Transverse colon (tissue), 4 donors: ENCODE results near the gene KIFC3. TPM values are rescaled to one million over a fixed set of nuclear protein-coding genes. Genes with fewer than 3 reads are reported as not detected.
"Not testable (repeated sequence)": the region's sequence is repeated elsewhere in the genome, so short reads cannot be mapped to it uniquely, and the experiment has no call there.

Source experiments
- DNase-seq: peaks from one replicate; pipeline ENCODE4 v3.0.0-alpha.2; 2019
- H3K27ac ChIP-seq, 4 donors: fragments of 200-600 bp; sonication (generic); 2 replicates each; pipeline ENCODE4 v1.5.1; 2016 to 2018; ENCODE audit warnings: inconsistent platforms in 4 of 4
- H3K27me3 ChIP-seq: fragments of 200-600 bp; sonication (generic); 2 replicates; pipeline ENCODE4 v1.5.1; 2017; ENCODE audit warnings: inconsistent platforms
- H3K36me3 ChIP-seq, 4 donors: fragments of 200-600 bp; sonication (generic); 2 replicates each; pipeline ENCODE4 v1.5.1; 2017 to 2019; ENCODE audit warnings: inconsistent platforms in 4 of 4
- H3K4me1 ChIP-seq, 4 donors: fragments of 200-600 bp; sonication (generic); 2 replicates each; pipeline ENCODE4 v1.5.1; 2017 to 2020; ENCODE audit warnings: inconsistent platforms in 4 of 4
- H3K4me3 ChIP-seq, 4 donors: fragments of 200-600 bp; sonication (generic); 1 replicate in 1 of 4; 2 replicates in 3 of 4; pipeline versions ENCODE4 v1.5.1 to v1.6.1; 2017 to 2019; ENCODE audit warnings: inconsistent platforms in 4 of 4
- H3K9me3 ChIP-seq, 2 donors: fragments of 200-600 bp; sonication (generic); 2 replicates each; pipeline ENCODE4 v1.5.1; 2017 to 2019; ENCODE audit warnings: inconsistent platforms in 2 of 2
- EP300 ChIP-seq: sonication (generic); formaldehyde crosslinking; IDR thresholded peaks from one replicate; pipeline ENCODE4 v1.6.1; 2017; ENCODE audit warnings: antibody characterized with exemption, low read depth
- POLR2A ChIP-seq: fragments of 450-650 bp; IDR thresholded peaks from one replicate; pipeline ENCODE4 v1.6.1; 2016; ENCODE audit warnings: antibody characterized with exemption, mild to moderate bottlenecking, moderate library complexity
- POLR2AphosphoS5 ChIP-seq, 3 donors: sonication (generic); formaldehyde crosslinking; IDR thresholded peaks; one replicate each; pipeline ENCODE4 v1.6.1; 2016; ENCODE audit warnings: antibody characterized with exemption in 3 of 3
- WGBS, 2 donors: methylation state at CpG; one replicate each; pipeline ENCODE4 v1.1.5; 2018; ENCODE audit warnings: low coverage in 1 of 2; 5-methylcytosine and 5-hydroxymethylcytosine counted together
- in situ Hi-C, 4 donors: fragments of 200-750 bp; cut with MboI; loops; one replicate each; pipeline versions ENCODE4 v1.15.0 to v1.15.1; 2017; ENCODE audit warnings: low sequenced_read_pairs in 3 of 4, low pct_ligation_motif_present in 1 of 4, low pct_unique_long_range_greater_than_20kb in 1 of 4
- intact Hi-C: fragments of 100-400 bp; cut with DNase I; formaldehyde crosslinking; loops from one replicate; pipeline ENCODE4 v1.15.1; 2023; ENCODE audit warnings: low total_unique reads
- total RNA-seq, 4 donors: library from RNA; depleted of rRNA; stranded (reverse); fragments of >200 nt; gene quantifications; one replicate each; pipeline ENCODE4 v1.1.0, GENCODE V29; 2016
- TF ChIP-seq, protein P1 (sequence below), 5 experiments: fragments of 200-600 bp in 3 of 5; fragments of 450-650 bp in 2 of 5; sonication (generic) in 3 of 5; IDR thresholded peaks; 1 replicate in 2 of 5; 2 replicates in 3 of 5; pipeline ENCODE4 v1.5.1; 2016 to 2017; ENCODE audit warnings: antibody characterized with exemption in 5 of 5, inconsistent platforms in 3 of 5, mild to moderate bottlenecking in 2 of 5, moderate library complexity in 1 of 5

Gene KIFC3
- total RNA-seq, 4 donors from 2014 or later, result 5.2 to 46.8 (median 13.5) TPM

- TF ChIP-seq POLR2A, result no peak
- H3K36me3 ChIP-seq, result no peaks in the 10 kb centered on the region
- no peak overlapping the region for H3K27ac ChIP-seq
- H3K27me3 ChIP-seq, result peaks cover 8% of the 10 kb centered on the region
- H3K4me1 ChIP-seq, result no peaks in the 10 kb centered on the region
- intact Hi-C loops (no loop called here), in situ Hi-C loops (no loop called here)
- 83% methylated on average over 5 to 8 of the region's 8 CpGs for WGBS, 2 donors
- DNase-seq, result no peak
- no peaks in the 10 kb centered on the region for H3K9me3 ChIP-seq
- H3K4me3 ChIP-seq, result no peak overlapping the region
Measured at GRCh38 chr16:57840833-57841232, 38.5 kb upstream of the KIFC3 start.

DNA sequence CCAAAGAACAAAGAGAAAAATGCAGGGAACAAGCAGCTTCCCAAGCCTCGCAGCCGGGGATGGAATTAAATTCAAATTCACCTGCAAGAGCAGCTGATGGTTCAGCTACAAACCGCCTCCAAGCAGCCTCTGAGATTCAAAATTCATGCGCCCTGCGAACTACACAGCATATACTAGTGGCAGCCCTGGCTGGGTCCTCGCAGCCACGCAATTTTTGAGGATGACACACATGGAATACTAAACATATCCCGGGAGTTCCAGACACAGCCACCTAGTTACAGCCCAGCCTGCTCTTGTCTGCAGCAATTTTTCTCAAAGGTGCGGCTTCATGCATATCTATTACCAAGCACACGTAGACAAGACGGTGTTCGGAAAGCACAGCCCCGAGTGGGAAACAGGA lies 35.9 kb upstream of the KIFC3 start:
- no peak overlapping the region for H3K4me3 ChIP-seq
- TF ChIP-seq, protein P1, sequence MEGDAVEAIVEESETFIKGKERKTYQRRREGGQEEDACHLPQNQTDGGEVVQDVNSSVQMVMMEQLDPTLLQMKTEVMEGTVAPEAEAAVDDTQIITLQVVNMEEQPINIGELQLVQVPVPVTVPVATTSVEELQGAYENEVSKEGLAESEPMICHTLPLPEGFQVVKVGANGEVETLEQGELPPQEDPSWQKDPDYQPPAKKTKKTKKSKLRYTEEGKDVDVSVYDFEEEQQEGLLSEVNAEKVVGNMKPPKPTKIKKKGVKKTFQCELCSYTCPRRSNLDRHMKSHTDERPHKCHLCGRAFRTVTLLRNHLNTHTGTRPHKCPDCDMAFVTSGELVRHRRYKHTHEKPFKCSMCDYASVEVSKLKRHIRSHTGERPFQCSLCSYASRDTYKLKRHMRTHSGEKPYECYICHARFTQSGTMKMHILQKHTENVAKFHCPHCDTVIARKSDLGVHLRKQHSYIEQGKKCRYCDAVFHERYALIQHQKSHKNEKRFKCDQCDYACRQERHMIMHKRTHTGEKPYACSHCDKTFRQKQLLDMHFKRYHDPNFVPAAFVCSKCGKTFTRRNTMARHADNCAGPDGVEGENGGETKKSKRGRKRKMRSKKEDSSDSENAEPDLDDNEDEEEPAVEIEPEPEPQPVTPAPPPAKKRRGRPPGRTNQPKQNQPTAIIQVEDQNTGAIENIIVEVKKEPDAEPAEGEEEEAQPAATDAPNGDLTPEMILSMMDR (IDR thresholded peaks at IDR 0.05), result no peak
- TF ChIP-seq POLR2A (no peak), POLR2AphosphoS5 (IDR thresholded peaks at IDR 0.05) (no peak), EP300 (no peak)
- no peaks in the 10 kb centered on the region for H3K9me3 ChIP-seq
- H3K36me3 ChIP-seq, result no peaks in the 10 kb centered on the region
- H3K4me1 ChIP-seq, result no peaks in the 10 kb centered on the region
- no peak overlapping the region for H3K27ac ChIP-seq
- WGBS, 2 donors, result 49 to 65% methylated on average over 3 to 13 of the region's 13 CpGs
- H3K27me3 ChIP-seq, result peaks cover 18% of the 10 kb centered on the region
- in situ Hi-C loops, result no loop called here
- no peak for DNase-seq
- intact Hi-C loops, result no loop called here

- DNase-seq, result no peak
- no peaks in the 10 kb centered on the region for H3K9me3 ChIP-seq
- WGBS, 2 donors, result 64 to 84% methylated on average over 7 to 10 of the region's 10 CpGs
- H3K4me3 ChIP-seq, result no peak overlapping the region
- in situ Hi-C loops, result no loop called here
- H3K4me1 ChIP-seq, result no peaks in the 10 kb centered on the region
- peaks cover 18% of the 10 kb centered on the region for H3K27me3 ChIP-seq
- H3K27ac ChIP-seq, result no peak overlapping the region
- no peak for TF ChIP-seq EP300
- TF ChIP-seq POLR2AphosphoS5 (IDR thresholded peaks at IDR 0.05), result no peak
- no peak for TF ChIP-seq POLR2A
- TF ChIP-seq, protein P1 (IDR thresholded peaks at IDR 0.05), result no peak
- H3K36me3 ChIP-seq, result no peaks in the 10 kb centered on the region
- intact Hi-C loops, result no loop called here
Measured at GRCh38 chr16:57837305-57838125, 35.2 kb upstream of the KIFC3 start.

GRCh38 chr16:57835439-57835838 lies 33.1 kb upstream of the KIFC3 start:
- H3K4me3 ChIP-seq, DNase-seq, H3K36me3 ChIP-seq, in situ Hi-C loops, H3K9me3 ChIP-seq, H3K4me1 ChIP-seq, intact Hi-C loops, H3K27ac ChIP-seq: not testable (repeated sequence)
- peaks cover 18% of the 10 kb centered on the region for H3K27me3 ChIP-seq
- 95% methylated on average over 4 of the region's 4 CpGs; no CpG with 5 or more reads in 1 of the 2 donors for WGBS, 2 donors

GRCh38 chr16:57834936-57835335 lies 32.6 kb upstream of the KIFC3 start:
- Histone ChIP-seq H3K36me3 (no peaks in the 10 kb centered on the region), H3K4me1 (no peaks in the 10 kb centered on the region), H3K9me3 (no peaks in the 10 kb centered on the region), H3K27me3 (peaks cover 18% of the 10 kb centered on the region), H3K4me3 (no peak overlapping the region), H3K27ac (no peak overlapping the region)
- intact Hi-C loops (no loop called here), in situ Hi-C loops (no loop called here)
- DNase-seq, result no peak
- TF ChIP-seq, protein P1 (IDR thresholded peaks at IDR 0.05), result no peak
- TF ChIP-seq POLR2AphosphoS5 (IDR thresholded peaks at IDR 0.05), result no peak
- TF ChIP-seq EP300, result no peak
- TF ChIP-seq POLR2A, result no peak
- 77 to 81% methylated on average over 5 of the region's 5 CpGs for WGBS, 2 donors
